ENCODE data around the gene HAO2.

The HAO2 gene

DNA sequence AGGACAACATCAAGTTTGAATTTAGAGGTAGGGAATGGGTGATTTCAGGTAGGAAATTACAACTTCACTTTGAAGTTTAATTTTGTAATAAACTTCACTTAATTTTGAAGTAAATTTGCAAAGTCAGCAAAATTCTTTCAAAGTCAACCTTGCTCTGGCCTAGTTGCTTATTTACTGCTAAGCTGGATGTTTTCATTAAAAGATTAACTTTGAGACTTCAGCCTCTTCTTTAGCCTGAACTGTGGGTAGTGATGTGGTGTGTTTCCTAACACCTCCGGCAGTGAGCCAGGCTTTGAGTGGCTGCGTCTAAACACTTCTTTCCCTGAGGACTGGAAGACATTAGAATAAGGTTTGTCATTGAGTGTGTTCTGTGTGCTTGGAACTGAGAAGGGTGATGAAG lies at the start of gene HAO2:
TSS of gene HAO2 (plus strand) at position 232 of the 400 bp plus-strand sequence. CDS start 12,301 bp downstream, outside the sequence.
- H3K9me3 Mint-ChIP-seq, result no peaks in the 10 kb centered on the region
- H3K36me3 Mint-ChIP-seq, result no peaks in the 10 kb centered on the region
- H3K27me3 Mint-ChIP-seq, result peaks cover 5% of the 10 kb centered on the region
- H3K4me3 Mint-ChIP-seq, result no peak within 1 kb of the TSS
- H3K4me1 Mint-ChIP-seq, result no peaks in the 10 kb centered on the region
- no peak within 1 kb of the TSS for H3K27ac Mint-ChIP-seq

DNA sequence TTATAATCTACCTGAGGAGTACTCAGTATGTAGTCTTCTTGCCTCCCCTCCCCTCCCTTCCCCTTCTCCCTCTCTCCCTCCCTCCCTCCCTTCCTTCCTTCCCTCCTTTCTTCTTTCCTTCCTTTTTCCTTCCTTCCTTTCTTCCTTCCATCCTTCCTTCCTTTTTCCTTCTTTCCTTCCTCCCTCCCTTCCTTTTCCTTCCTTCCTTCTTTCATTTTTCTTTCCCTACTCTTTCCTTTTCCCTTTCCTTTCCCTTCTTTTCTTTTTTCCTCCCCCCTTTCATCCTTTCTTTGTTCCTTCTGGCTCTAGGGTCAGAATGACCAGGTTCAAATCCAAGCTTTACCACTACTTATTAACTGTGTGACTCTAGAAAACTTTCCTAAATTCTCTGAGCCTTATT lies 48.5 kb upstream of the HAO2 start:
- peaks cover 4% of the 10 kb centered on the region for H3K27me3 Mint-ChIP-seq
- H3K27ac Mint-ChIP-seq, result no peak overlapping the region
- no peaks in the 10 kb centered on the region for H3K4me1 Mint-ChIP-seq
- no peaks in the 10 kb centered on the region for H3K36me3 Mint-ChIP-seq
- H3K4me3 Mint-ChIP-seq, result no peak overlapping the region
- H3K9me3 Mint-ChIP-seq, result no peaks in the 10 kb centered on the region

DNA sequence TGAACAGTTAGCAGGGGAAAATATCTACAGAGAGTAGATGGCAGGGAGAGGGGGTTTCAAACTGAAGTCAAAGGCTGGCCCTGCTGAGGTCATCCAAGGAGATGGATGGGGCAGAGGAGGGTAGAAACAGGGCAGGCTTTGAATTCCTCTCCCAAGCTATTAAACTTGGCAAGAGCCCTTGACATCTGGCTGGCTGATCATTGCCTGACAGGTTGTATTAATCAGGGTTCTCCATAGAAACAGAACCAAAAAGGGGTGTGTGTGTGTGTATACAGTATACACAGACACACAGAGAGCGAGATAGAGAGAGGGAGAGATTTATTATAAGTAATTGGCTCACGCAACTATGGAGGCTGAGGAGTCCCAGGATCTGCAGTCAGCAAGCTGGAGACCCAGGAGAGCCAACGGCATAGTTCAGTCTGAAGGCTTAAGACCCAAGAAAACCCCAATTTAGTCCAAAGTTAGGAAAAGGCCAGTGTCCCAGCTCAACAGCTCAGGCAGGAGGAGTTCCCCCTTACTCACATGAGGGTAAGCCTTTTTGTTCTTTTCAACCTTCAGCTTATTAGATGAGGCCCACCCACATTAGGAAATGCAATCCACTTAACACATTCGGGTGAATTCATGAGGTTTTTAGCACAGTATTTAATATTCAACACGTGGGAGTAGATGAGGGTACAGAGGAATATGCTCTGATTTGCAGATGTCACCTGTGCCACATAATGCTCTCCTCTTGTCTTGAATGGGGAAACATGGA lies 46.7 kb upstream of the HAO2 start:
- Mint-ChIP-seq H3K27me3 (peaks cover 4% of the 10 kb centered on the region), H3K4me3 (no peak overlapping the region), H3K36me3 (no peaks in the 10 kb centered on the region), H3K4me1 (peaks cover 5% of the 10 kb centered on the region), H3K27ac (no peak overlapping the region), H3K9me3 (no peaks in the 10 kb centered on the region)

DNA sequence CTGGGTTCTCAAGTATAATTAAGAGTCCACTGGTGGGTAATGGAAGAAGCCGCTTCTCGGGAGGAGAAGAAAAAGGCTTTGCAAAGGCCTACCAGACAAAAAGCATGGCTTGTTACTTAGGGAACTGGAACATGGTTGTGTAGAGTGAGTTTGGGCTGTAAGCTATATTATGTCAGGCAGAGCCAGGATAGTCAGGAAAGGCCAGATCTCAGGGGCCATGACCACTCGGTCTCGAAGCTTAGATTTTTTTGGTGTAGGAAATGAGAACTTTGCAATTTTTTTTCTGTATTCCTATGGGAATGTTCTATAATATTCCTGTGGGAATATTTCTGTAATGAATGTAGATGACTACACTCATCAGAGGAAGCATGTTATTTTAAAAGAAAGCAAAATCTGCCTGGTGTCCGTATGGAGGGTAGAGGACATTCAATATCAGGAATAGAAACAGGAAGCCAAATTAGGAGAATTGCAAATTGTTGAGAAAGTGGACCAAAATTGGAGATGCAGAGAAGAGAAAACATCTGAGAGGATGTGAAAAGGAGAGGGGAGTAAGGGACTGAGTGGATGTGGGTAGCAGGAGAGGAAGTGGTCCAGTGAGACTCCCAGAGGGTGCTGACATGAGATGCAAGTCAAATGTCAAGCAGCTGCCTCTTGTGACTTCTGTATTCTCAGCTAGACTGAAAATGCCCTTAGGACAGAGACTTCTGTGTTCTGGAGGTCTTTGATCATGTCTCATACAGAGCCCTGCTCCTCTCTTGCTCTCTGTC lies 45.2 kb upstream of the HAO2 start:
- peaks cover 6% of the 10 kb centered on the region for H3K27me3 Mint-ChIP-seq
- H3K36me3 Mint-ChIP-seq, result no peaks in the 10 kb centered on the region
- no peak overlapping the region for H3K4me3 Mint-ChIP-seq
- H3K9me3 Mint-ChIP-seq, result no peaks in the 10 kb centered on the region
- H3K27ac Mint-ChIP-seq, result no peak overlapping the region
- H3K4me1 Mint-ChIP-seq, result peaks cover 18% of the 10 kb centered on the region

DNA sequence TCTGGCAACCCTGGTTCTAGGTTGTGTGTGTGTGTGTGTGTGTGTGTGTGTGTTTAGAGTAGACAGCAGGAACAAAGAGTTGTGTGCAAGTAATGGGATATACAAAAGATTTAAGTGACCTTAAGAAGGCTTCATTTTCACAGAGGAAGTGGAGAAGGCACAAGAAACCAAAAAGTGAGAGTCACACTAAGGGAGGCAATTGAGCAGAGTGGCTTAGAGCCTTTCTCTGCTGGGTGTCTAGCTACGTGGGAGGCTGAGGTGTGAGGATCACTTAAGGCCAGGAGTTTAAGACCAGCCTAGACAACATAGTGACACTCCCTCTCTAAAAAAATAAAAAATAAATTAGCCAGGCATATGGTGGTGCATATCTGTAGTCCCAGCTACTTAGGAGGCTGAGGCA lies 44.4 kb upstream of the HAO2 start:
- Mint-ChIP-seq H3K4me3 (no peak overlapping the region), H3K4me1 (peaks cover 18% of the 10 kb centered on the region), H3K27me3 (peaks cover 6% of the 10 kb centered on the region), H3K36me3 (no peaks in the 10 kb centered on the region), H3K9me3 (no peaks in the 10 kb centered on the region), H3K27ac (no peak overlapping the region)

DNA sequence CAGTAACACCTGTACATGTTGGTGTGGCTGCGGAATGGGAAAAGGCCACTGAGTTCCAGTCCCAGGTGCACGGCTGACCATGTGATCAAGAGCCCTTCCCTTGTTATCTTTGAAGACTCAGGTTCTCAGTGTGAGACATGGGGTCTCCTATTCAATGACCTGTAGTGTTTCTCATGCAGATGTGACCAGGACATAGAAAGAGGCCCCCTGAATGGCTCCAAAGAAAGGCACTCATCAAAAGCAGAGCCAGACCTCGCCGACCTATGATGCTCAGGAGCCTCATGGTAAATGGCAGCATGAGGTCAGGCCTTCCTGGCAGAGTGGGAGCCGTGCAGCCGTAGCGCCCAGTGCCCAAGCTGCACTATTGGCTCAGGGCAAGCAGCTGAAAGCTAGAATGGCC lies 42.3 kb upstream of the HAO2 start:
- Mint-ChIP-seq H3K36me3 (no peaks in the 10 kb centered on the region), H3K4me1 (peaks cover 18% of the 10 kb centered on the region), H3K9me3 (no peaks in the 10 kb centered on the region), H3K4me3 (peak overlapping the region; percentile 89), H3K27ac (no peak overlapping the region), H3K27me3 (peaks cover 4% of the 10 kb centered on the region)

DNA sequence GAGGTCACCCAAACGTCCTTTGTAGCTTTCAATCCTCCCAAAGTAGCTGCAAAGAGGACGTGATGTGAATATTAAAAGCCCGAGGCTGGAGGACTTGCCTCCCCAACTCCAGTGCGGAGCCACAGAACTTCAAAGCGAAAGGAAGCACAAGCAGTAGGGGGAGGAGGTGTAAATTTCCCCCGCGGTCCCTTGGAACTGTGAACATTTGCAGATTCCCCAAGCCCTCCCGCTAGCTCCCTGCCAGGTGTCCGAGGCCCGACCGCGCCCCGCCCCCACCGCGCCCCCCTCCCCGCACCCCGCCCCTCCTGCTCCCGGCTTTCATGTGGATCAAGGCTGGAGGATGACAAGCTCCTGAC lies 41.5 kb upstream of the HAO2 start:
- Mint-ChIP-seq H3K27ac (no peak overlapping the region), H3K4me1 (peaks cover 18% of the 10 kb centered on the region), H3K36me3 (no peaks in the 10 kb centered on the region), H3K27me3 (peaks cover 4% of the 10 kb centered on the region), H3K9me3 (no peaks in the 10 kb centered on the region), H3K4me3 (peak overlapping the region; percentile 89)

DNA sequence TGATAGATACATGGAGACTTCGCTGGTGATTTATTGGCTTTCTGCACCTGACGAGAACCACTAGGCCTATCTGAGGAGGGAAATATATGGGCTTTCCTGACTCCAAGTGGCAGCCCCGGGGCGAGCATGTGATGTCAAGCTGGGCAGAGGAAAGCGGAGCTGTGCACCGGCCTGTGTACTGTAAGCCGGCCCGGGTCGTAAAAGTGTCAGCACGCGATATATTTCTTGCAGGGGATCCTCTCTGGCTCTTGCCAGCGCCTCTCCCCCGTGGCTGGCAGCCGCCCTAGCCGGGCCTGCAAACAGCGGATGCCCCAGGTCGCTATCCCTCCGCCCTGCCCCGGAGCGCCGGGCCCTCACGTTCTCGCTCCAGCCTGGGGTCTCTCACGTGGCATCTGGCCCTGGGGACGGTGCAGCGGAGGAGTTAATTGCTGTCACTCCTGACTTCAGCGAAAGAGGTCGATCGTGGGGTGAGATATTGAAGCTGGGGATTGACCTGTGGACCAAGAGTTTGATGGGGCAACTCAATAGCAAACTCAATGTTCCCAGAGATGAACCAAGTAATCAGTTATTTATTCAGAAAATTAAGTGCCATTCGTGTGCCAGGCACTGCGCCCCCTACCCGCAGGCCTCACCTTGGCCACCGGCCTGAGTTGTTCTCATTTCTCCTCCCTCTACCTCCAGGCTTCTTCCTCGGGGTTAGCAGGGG lies 41.0 kb upstream of the HAO2 start:
- no peak overlapping the region for H3K27ac Mint-ChIP-seq
- peak overlapping the region; percentile 89 for H3K4me3 Mint-ChIP-seq
- peaks cover 4% of the 10 kb centered on the region for H3K27me3 Mint-ChIP-seq
- no peaks in the 10 kb centered on the region for H3K9me3 Mint-ChIP-seq
- H3K36me3 Mint-ChIP-seq, result no peaks in the 10 kb centered on the region
- peaks cover 18% of the 10 kb centered on the region for H3K4me1 Mint-ChIP-seq

DNA sequence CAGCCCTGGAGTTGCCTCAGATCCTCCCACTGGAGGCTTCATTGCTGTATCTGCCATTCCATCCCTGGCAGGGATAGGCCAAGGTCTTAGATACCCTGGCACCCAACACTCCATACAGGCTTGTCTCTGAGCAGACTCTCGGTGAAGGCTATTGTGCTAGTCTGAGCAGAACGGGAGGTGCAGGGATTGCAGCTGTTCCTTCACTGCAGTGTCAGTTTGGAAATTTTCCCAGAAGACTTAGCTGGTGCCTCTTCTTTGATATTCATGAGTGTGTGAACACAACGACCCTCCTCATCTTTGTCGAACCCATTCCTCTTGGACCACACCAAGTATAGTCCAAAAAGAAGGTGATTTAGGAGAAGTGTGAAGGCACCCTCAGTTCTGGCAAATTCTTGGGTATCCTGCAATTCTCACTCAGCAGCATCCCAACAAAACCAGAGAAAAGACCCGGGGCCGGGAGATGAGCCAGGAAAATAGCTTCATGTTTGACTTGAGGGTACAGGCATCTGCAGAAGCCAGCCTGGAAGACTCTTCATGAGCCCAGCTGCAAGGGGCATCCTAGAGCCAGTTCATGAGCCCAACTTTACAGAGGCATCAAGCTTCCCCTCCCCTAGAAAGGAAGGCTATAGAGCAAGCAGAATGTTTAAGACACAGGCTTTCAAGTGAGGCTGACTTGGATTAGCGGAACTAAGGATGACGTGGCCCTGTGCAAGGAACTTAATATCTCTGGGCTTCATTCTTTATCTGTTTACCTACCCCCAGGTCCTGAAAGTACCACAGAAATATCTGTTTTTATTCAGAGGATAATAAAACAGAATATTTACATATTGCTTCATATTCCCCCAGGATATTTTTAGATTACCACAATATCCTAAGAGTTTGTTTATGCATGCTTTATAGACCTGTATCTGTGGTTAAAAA lies 38.8 kb upstream of the HAO2 start:
- Mint-ChIP-seq H3K4me3 (no peak overlapping the region), H3K4me1 (peaks cover 18% of the 10 kb centered on the region), H3K27me3 (peaks cover 4% of the 10 kb centered on the region), H3K9me3 (no peaks in the 10 kb centered on the region), H3K27ac (no peak overlapping the region), H3K36me3 (no peaks in the 10 kb centered on the region)

DNA sequence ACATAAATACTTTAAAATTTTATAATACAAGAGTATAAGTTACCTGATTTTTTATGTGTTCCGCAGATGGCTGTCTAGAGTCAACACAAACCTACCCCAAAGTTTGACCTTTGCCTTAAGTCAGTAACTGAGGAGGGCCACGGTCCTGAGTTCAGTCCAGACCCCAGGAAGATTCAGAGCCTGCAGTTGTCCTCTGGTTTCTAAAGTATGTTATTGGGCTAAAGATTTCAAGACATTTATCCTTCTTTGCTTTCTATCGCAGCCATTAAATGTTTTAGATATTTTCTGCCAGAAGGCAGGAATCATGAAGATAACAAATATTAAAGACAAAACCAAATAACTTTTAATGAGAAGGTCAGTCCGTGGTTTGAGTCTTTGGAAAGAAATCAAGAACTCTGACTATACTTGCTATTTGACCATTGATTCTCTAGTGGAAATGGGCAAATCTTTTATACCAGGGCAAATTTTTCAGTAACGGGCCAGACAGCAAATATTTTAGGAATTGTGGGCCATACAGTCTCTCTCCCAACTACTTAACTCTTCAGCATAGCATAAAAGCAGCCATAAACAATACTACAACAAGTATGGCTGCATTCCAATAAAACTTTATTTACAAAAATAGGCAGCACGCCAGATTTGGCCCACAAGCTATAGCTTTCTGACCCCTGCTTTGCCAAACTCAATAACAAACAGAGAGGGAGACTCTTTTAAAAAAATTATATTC lies 38.0 kb upstream of the HAO2 start:
- H3K27ac Mint-ChIP-seq, result no peak overlapping the region
- peaks cover 18% of the 10 kb centered on the region for H3K4me1 Mint-ChIP-seq
- H3K27me3 Mint-ChIP-seq, result peaks cover 2% of the 10 kb centered on the region
- no peak overlapping the region for H3K4me3 Mint-ChIP-seq
- no peaks in the 10 kb centered on the region for H3K9me3 Mint-ChIP-seq
- no peaks in the 10 kb centered on the region for H3K36me3 Mint-ChIP-seq

DNA sequence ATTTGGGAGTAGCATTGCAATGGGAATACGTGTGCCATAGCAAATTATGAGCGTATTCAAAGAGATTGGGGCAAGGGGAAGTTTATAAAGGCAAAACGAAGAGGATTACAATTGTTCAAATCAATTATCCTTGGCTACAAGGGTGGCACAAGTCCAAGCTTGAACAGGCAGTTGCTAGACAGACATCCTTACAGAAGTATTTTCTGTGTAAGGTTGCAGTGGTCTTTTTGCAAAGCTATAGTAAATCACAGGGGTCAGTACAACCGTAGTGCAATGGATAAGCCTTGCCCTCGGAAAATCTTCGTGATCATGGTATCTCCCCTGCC lies 37.4 kb upstream of the HAO2 start:
- Mint-ChIP-seq H3K27me3 (peaks cover 2% of the 10 kb centered on the region), H3K9me3 (no peaks in the 10 kb centered on the region), H3K36me3 (no peaks in the 10 kb centered on the region), H3K27ac (no peak overlapping the region), H3K4me3 (no peak overlapping the region), H3K4me1 (peaks cover 18% of the 10 kb centered on the region)

DNA sequence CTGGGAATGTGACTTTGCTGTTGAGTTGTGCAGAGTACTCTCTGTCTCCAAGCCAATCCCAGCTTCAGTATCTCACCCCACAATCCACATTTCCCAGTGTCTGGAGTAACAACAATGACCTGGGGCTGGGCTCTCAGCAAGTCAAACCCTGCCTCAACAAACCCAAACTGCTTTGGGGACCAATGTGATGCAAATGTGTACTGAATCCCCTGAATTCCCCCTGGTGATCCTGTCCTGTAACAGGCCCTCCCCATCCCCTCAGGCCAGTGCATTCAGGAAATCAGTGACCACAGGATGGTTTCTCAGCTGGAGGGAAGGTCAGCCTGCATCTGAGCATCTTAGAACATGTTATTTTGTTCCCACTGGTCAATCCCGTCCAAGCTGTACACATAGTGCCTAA lies 36.7 kb upstream of the HAO2 start:
- Mint-ChIP-seq H3K4me1 (peaks cover 12% of the 10 kb centered on the region), H3K4me3 (no peak overlapping the region), H3K27me3 (peaks cover 3% of the 10 kb centered on the region), H3K36me3 (no peaks in the 10 kb centered on the region), H3K27ac (no peak overlapping the region), H3K9me3 (no peaks in the 10 kb centered on the region)

DNA sequence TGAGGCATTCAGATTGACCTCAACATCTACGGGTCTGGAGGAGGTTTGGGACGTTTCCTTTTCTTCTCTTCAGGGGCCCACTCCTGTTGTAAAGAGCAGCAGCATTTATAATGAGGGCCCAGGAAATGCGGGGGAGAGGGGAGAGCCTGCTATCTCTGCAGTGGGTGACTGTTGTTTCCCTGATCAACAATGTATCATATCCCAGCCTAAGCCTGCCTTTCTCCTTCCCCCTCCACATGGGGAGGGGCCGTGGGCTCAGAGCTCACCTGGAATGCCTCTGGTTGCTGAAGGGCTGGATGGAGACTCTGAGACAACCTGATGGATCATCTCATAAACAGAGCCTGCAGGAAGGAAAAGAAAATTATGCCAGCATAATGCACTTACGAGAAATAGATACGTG lies 36.0 kb upstream of the HAO2 start:
- Mint-ChIP-seq H3K9me3 (no peaks in the 10 kb centered on the region), H3K4me1 (peaks cover 4% of the 10 kb centered on the region), H3K27me3 (peaks cover 5% of the 10 kb centered on the region), H3K4me3 (no peak overlapping the region), H3K27ac (no peak overlapping the region), H3K36me3 (no peaks in the 10 kb centered on the region)

DNA sequence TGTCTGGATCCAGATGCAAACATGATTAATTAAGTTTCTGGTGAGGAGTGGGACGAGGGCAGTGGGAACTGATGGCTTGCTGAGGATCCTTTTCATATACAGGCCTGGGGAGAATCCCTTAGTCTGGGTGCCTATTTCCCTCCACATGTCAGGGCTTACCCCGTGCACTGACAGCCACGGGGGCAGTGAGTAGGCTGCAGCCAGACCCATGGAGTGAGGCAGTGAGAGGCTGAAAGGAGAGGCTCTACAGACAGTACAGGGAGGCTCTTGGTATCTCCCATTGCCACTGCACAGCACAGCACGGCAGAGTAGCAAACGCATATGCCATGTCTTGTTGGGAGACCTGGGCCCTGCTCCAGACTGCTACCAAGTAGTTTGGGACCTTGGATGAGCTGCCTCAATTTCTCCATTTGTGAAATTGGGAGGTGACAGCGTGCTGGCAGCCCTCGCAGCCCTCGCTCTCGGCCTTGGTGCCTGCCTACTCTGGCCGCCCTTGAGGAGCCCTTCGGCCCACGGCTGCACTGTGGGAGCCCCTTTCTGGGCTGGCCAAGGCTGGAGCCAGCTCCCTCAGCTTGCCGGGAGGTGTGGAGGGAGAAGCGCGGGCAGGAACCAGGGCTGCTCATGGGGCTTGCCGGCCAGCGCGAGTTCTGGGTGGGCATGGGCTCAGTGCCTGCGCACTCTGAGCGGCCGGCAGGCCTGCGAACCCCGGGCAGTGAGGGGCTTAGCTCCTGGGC lies 35.3 kb upstream of the HAO2 start:
- Mint-ChIP-seq H3K4me1 (no peaks in the 10 kb centered on the region), H3K36me3 (no peaks in the 10 kb centered on the region), H3K4me3 (no peak overlapping the region), H3K27me3 (peaks cover 3% of the 10 kb centered on the region), H3K27ac (no peak overlapping the region), H3K9me3 (no peaks in the 10 kb centered on the region)

Data from activated naive CD4-positive, alpha-beta T cell treated with anti-CD3 and anti-CD28 coated beads, Interleukin-2, amount 50 U/mL, for 24 hours (primary cell).